SK-N-SH (cell line): ENCODE data around the gene MYO1D. TPM values are rescaled to one million over a fixed set of nuclear protein-coding genes. Genes with fewer than 3 reads are reported as not detected.

ENCODE experiments used
- CTCF ChIA-PET: fragments of 300-600, 350-600 bp; formaldehyde crosslinking; extraction: SDS; loops from one replicate; lab custom pipeline; 2021; lab: Yijun Ruan, JAX
- POLR2A ChIA-PET: fragments of 350-600 bp; sonication (Branson Sonifier 250); formaldehyde crosslinking; extraction: SDS; loops from one replicate; lab custom pipeline; 2020; ENCODE audit warnings: antibody characterized with exemption, inconsistent platforms; lab: Yijun Ruan, JAX
- DNase-seq: peaks from one replicate; pipeline ENCODE4 v3.0.0; 2012
- H2AFZ ChIP-seq: fragments of 200-600 bp; sonication (generic); 2 replicates; pipeline ENCODE4 v1.8.1; 2016; ENCODE audit warnings: antibody characterized with exemption, mild to moderate bottlenecking, low read depth
- H3F3A ChIP-seq: fragments of 200-600 bp; sonication (generic); replicated peaks from 2 replicates; pipeline ENCODE3; 2016; ENCODE audit warnings: antibody characterized with exemption, mild to moderate bottlenecking; ENCODE audit not compliant: insufficient read depth
- H3K27ac ChIP-seq, 2 experiments: fragments of 200-500 bp in 1 of 2; fragments of 200-600 bp in 1 of 2; sonication (Bioruptor generic) in 1 of 2; sonication (generic), shearing (Covaris generic) in 1 of 2; 2 replicates each; pipeline versions ENCODE4 v1.5.1 to v1.6.1; 2014 to 2016; ENCODE audit warnings: low read depth in 2 of 2, inconsistent platforms in 1 of 2, low read length in 1 of 2, mild to moderate bottlenecking in 1 of 2, mixed read lengths in 1 of 2
- H3K27me3 ChIP-seq: fragments of 200-600 bp; sonication (generic), shearing (Covaris generic); 2 replicates; pipeline ENCODE4 v1.6.1; 2016; ENCODE audit warnings: mixed run types; ENCODE audit not compliant: insufficient read depth
- H3K36me3 ChIP-seq, 2 experiments: fragments of 200-500 bp in 1 of 2; fragments of 200-600 bp in 1 of 2; sonication (Bioruptor generic) in 1 of 2; sonication (generic) in 1 of 2; replicated peaks in 1 of 2; 2 replicates each; pipeline versions ENCODE3 to v1.5.1; 2014 to 2016; ENCODE audit warnings: low read length in 1 of 2, mild to moderate bottlenecking in 1 of 2; ENCODE audit not compliant: insufficient read depth in 2 of 2, control insufficient read depth in 1 of 2
- H3K4me1 ChIP-seq, 2 experiments: fragments of 200-500 bp in 1 of 2; fragments of 200-600 bp in 1 of 2; sonication (Bioruptor generic) in 1 of 2; sonication (generic), shearing (Covaris generic) in 1 of 2; 2 replicates each; pipeline versions ENCODE4 v1.5.1 to v1.6.1; 2014 to 2016; ENCODE audit warnings: low read depth in 1 of 2, low read length in 1 of 2, mixed run types in 1 of 2; ENCODE audit not compliant: insufficient read depth in 2 of 2, control insufficient read depth in 1 of 2
- H3K4me2 ChIP-seq: fragments of 200-600 bp; sonication (generic), shearing (Covaris generic); 2 replicates; pipeline ENCODE4 v1.6.1; 2017; ENCODE audit warnings: mixed run types
- H3K4me3 ChIP-seq, 2 experiments: fragments of 200-500 bp in 1 of 2; fragments of 200-600 bp in 1 of 2; sonication (Bioruptor generic) in 1 of 2; sonication (generic), shearing (Covaris generic) in 1 of 2; 2 replicates each; pipeline versions ENCODE4 v1.5.1 to v1.8.1; 2014 to 2016; ENCODE audit warnings: low read depth in 2 of 2, inconsistent platforms in 1 of 2, low read length in 1 of 2, mild to moderate bottlenecking in 1 of 2, mixed read lengths in 1 of 2, moderate library complexity in 1 of 2
- H3K79me2 ChIP-seq: fragments of 200-600 bp; sonication (generic); 2 replicates; pipeline ENCODE4 v1.8.1; 2017; ENCODE audit warnings: mild to moderate bottlenecking; ENCODE audit not compliant: insufficient read depth
- H3K9ac ChIP-seq: fragments of 200-600 bp; sonication (generic); 2 replicates; pipeline ENCODE4 v1.6.1; 2017; ENCODE audit warnings: mixed run types
- H3K9me2 ChIP-seq: fragments of 200-600 bp; sonication (generic); 2 replicates; pipeline ENCODE4 v1.6.1; 2017; ENCODE audit warnings: mixed run types
- H3K9me3 ChIP-seq: fragments of 200-600 bp; sonication (generic); 2 replicates; pipeline ENCODE4 v1.6.1; 2017; ENCODE audit warnings: mixed run types, mild to moderate bottlenecking, moderate library complexity
- H4K20me1 ChIP-seq: fragments of 200-600 bp; sonication (generic); 2 replicates; pipeline ENCODE4 v1.6.1; 2017; ENCODE audit warnings: mild to moderate bottlenecking, mixed run types; ENCODE audit not compliant: insufficient read depth
- CTCF ChIP-seq: fragments of 200-600 bp; sonication (generic); IDR thresholded peaks from 2 replicates; pipeline ENCODE4 v1.6.1; 2017; ENCODE audit warnings: antibody characterized with exemption, mild to moderate bottlenecking, moderate library complexity
- ELF1 ChIP-seq: IDR thresholded peaks from 2 replicates; pipeline ENCODE4 v1.4.0; 2012
- EZH2phosphoT487 ChIP-seq: fragments of 200-600 bp; sonication (generic); IDR thresholded peaks from 2 replicates; pipeline ENCODE4 v1.6.1; 2017; ENCODE audit warnings: low read depth, mixed run types, mild to moderate bottlenecking, antibody characterized with exemption, moderate library complexity, borderline replicate concordance
- FOXM1 ChIP-seq: IDR thresholded peaks from 2 replicates; pipeline ENCODE4 v1.4.0; 2012; ENCODE audit warnings: low read depth, mild to moderate bottlenecking
- IRF3 ChIP-seq: fragments of 150-350 bp; IDR thresholded peaks from 2 replicates; pipeline ENCODE4 v1.6.1; 2016; ENCODE audit warnings: mild to moderate bottlenecking, low read depth, low read length
- JUND ChIP-seq: IDR thresholded peaks from 2 replicates; pipeline ENCODE4 v1.4.0; 2012
- MAX ChIP-seq: IDR thresholded peaks from 2 replicates; pipeline ENCODE4 v1.4.0; 2012; ENCODE audit warnings: low read depth
- POLR2AphosphoS5 ChIP-seq: IDR thresholded peaks from 2 replicates; pipeline ENCODE4 v1.6.1; 2012; ENCODE audit warnings: low read depth, low read length
- REST ChIP-seq: IDR thresholded peaks from 2 replicates; pipeline ENCODE4 v1.6.1; 2012; ENCODE audit warnings: mild to moderate bottlenecking, low read depth, low read length, moderate library complexity
- RFX5 ChIP-seq: IDR thresholded peaks from 2 replicates; pipeline ENCODE4 v1.6.1; 2012; ENCODE audit warnings: mild to moderate bottlenecking, improper control_type of control experiment, low read length
- RXRA ChIP-seq: IDR thresholded peaks from 2 replicates; pipeline ENCODE4 v1.4.0; 2012; ENCODE audit warnings: low read depth, mild to moderate bottlenecking, borderline replicate concordance
- TAF1 ChIP-seq: IDR thresholded peaks from 2 replicates; pipeline ENCODE4 v1.6.1; 2012; ENCODE audit warnings: low read depth, mild to moderate bottlenecking, low read length, moderate library complexity, borderline replicate concordance
- TCF12 ChIP-seq: IDR thresholded peaks from 2 replicates; pipeline ENCODE4 v1.4.0; 2012
- TEAD4 ChIP-seq: IDR thresholded peaks from 2 replicates; pipeline ENCODE4 v1.4.0; 2012; ENCODE audit warnings: mild to moderate bottlenecking, borderline replicate concordance; ENCODE audit not compliant: insufficient read depth
- USF2 ChIP-seq: fragments of 150-350 bp; IDR thresholded peaks from 2 replicates; pipeline ENCODE4 v1.6.1; 2017; ENCODE audit warnings: antibody characterized with exemption, low read length, low read depth, borderline replicate concordance
- ZBTB33 ChIP-seq: IDR thresholded peaks from 2 replicates; pipeline ENCODE4 v1.4.0; 2012; ENCODE audit warnings: low read depth, borderline replicate concordance
- WGBS: methylation state at CpG from one replicate; pipeline ENCODE4 v1.1.6; 2017; ENCODE audit warnings: low lambda C conversion rate; 5-methylcytosine and 5-hydroxymethylcytosine counted together
- polyA plus RNA-seq, 3 experiments: library from polyadenylated mRNA; depleted of rRNA; stranded (reverse); fragments of >200 nt; gene quantifications; 2 replicates each; pipeline ENCODE4 v1.2.3, GENCODE V29; 2012

The MYO1D gene
- polyA plus RNA-seq, 1 of the 3 experiments (the other 2 are of a cell fraction) = 20.4 TPM

- Histone ChIP-seq H3K4me2 (no peak overlapping the region), H3K9me3 (no peaks in the 10 kb centered on the region), H3K4me1 (peaks cover 0 to 8% of the 10 kb centered on the region in 2 experiments; a peak in 2 of 4 replicates), H3F3A (peaks cover 4% of the 10 kb centered on the region), H3K9me2 (no peaks in the 10 kb centered on the region), H4K20me1 (peaks cover 8% of the 10 kb centered on the region), H3K79me2 (peaks cover 45% of the 10 kb centered on the region), H3K36me3 (no peaks in the 10 kb centered on the region), H3K4me3 (no peak overlapping the region), H3K9ac (no peak overlapping the region), H2AFZ (no peak overlapping the region), H3K27ac (no peak overlapping the region), H3K27me3 (no peaks in the 10 kb centered on the region)
- DNase-seq = no peak
- POLR2A ChIA-PET = no interaction called here
- CTCF ChIA-PET = interaction anchor here (1.2 to 2.4 kb wide), 4 partner anchors 14 to 411 kb away, joined by 3 to 8 read pairs (median 4); no protein-coding TSS in a partner anchor
- WGBS = 91% methylated on average over 1 of the region's 1 CpG
- TF ChIP-seq FOXM1 (no peak), MAX (no peak), USF2 (no peak), CTCF (no peak), JUND (no peak), EZH2phosphoT487 (no peak), TAF1 (no peak), IRF3 (no peak), RXRA (no peak), RFX5 (no peak), TCF12 (no peak), POLR2AphosphoS5 (no peak), ELF1 (no peak), ZBTB33 (no peak), REST (no peak), TEAD4 (no peak)
Measured at GRCh38 chr17:32873114-32873513, 3.8 kb downstream of the MYO1D start.
